HG02623 (cell line): Measurements from ENCODE around the gene ESYT3.
A peak's percentile ranks its signal among the peaks of the same experiment; 100 is the strongest.
"Not testable (repeated sequence)": the region's sequence is repeated elsewhere in the genome, so short reads cannot be mapped to it uniquely, and the experiment has no call there.

Experiments
- ATAC-seq: cut with Tn5 transposase; IDR thresholded peaks from one replicate; pipeline ENCODE4 v1.9.1; 2021; ENCODE audit warnings: moderate library complexity; ENCODE audit not compliant: unreplicated experiment

ESYT3 gene

GRCh38 chr3:138408751-138409570 lies 25.5 kb upstream of the ESYT3 start:
- ATAC-seq, result no peak

- ATAC-seq, result no peak
Observed at GRCh38 chr3:138412821-138413551, 21.4 kb upstream of the ESYT3 start.

GRCh38 chr3:138416236-138416635 lies 18.2 kb upstream of the ESYT3 start:
- ATAC-seq, result not testable (repeated sequence)

GRCh38 chr3:138417559-138417982 lies 16.8 kb upstream of the ESYT3 start:
- ATAC-seq, result peak; percentile 71

- no peak for ATAC-seq
Observed at GRCh38 chr3:138418601-138419206, 15.7 kb upstream of the ESYT3 start.

- no peak for ATAC-seq
Observed at GRCh38 chr3:138423316-138423715, 11.1 kb upstream of the ESYT3 start.

- ATAC-seq, result no peak
Observed at GRCh38 chr3:138424323-138424722, 10.1 kb upstream of the ESYT3 start.

GRCh38 chr3:138426211-138426610 lies 8.2 kb upstream of the ESYT3 start:
- no peak for ATAC-seq

GRCh38 chr3:138426754-138427153 lies 7.7 kb upstream of the ESYT3 start:
- not testable (repeated sequence) for ATAC-seq

- ATAC-seq, result no peak
Observed at GRCh38 chr3:138429665-138430064, 4.8 kb upstream of the ESYT3 start.

- ATAC-seq, result no peak
Observed at GRCh38 chr3:138432576-138433240, 1.7 kb upstream of the ESYT3 start.

- no peak for ATAC-seq
Observed at GRCh38 chr3:138433892-138434275, 532 bp upstream of the ESYT3 start.

- no peak for ATAC-seq
Observed at GRCh38 chr3:138434875-138435772, 708 bp downstream of the ESYT3 start.

- no peak for ATAC-seq
Observed at GRCh38 chr3:138435840-138436239, 1.4 kb downstream of the ESYT3 start.

- no peak for ATAC-seq
Observed at GRCh38 chr3:138437281-138437680, 2.9 kb downstream of the ESYT3 start.

GRCh38 chr3:138438896-138439295 lies 4.5 kb downstream of the ESYT3 start:
- ATAC-seq, result no peak

- no peak for ATAC-seq
Observed at GRCh38 chr3:138439646-138440045, 5.2 kb downstream of the ESYT3 start.

- ATAC-seq, result no peak
Observed at GRCh38 chr3:138440121-138440521, 5.7 kb downstream of the ESYT3 start.

- ATAC-seq, result no peak
Observed at GRCh38 chr3:138440596-138440995, 6.2 kb downstream of the ESYT3 start.

GRCh38 chr3:138441256-138441655 lies 6.8 kb downstream of the ESYT3 start:
- no peak for ATAC-seq
